Measurements from ENCODE around the gene STXBP1. TPM values are rescaled to one million over a fixed set of nuclear protein-coding genes. Genes with fewer than 3 reads are reported as not detected.

STXBP1 gene
- total and polyA plus RNA-seq, 2 of the 8 experiments (the other 6 are each of a cell fraction or from before 2014, with no cell fraction given): 11.5 to 60.9 TPM

DNA sequence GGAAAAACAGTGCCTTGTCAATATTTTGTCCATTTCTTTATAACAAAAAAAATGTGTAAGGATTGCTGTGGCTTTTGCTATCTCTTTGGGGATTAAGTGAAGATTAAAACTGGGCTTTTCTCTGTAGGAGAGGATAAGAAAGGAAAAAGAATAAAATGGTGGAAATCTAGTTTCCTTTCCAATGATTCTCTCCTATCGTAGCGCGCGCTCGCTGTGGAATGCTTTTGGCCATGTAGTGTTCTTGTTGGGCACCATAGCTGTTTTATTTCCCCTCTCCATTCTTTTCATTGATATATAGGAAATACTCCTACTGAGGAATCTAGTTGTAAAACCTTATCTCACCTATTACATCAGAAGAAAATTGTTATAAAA lies 1.5 kb downstream of the STXBP1 start:
- Histone ChIP-seq H2BK12ac (ENCODE audit: low read depth, low read length) (no peak overlapping the region), H3K27me3 (replicated peaks in 1 of 4; ENCODE audit: control insufficient read depth in 3 of 4, extremely low read depth in 1 of 4, insufficient read depth in 3 of 4, low read length in 3 of 4) (peaks cover 0 to 12% (median 6%) of the 10 kb centered on the region in 4 experiments; a peak in 4 of 7 replicates), H2AK5ac (ENCODE audit: low read depth, low read length) (no peak overlapping the region), H3K23ac (ENCODE audit: insufficient read length) (no peak overlapping the region), H3K23me2 (ENCODE audit: low read depth, low read length) (peaks cover 13% of the 10 kb centered on the region), H3K56ac (replicated peaks; ENCODE audit: insufficient read length, low read depth, low read length) (no peak overlapping the region), H4K5ac (ENCODE audit: insufficient read length, low read depth, low read length) (no peak overlapping the region), H3K4me2 (ENCODE audit: insufficient read depth in 1 of 2, low read depth in 2 of 2, low read length in 2 of 2) (peak overlapping the region; percentile 73 to 95), H4K91ac (replicated peaks; ENCODE audit: insufficient read length, low read length) (no peak overlapping the region), H3K9ac (replicated peaks in 1 of 4; ENCODE audit: extremely low read depth in 1 of 4, low read depth in 3 of 4, low read length in 3 of 4) (no peak overlapping the region), H3K4me1 (replicated peaks in 1 of 4; ENCODE audit: control insufficient read depth in 3 of 4, insufficient read depth in 4 of 4, low read length in 3 of 4) (peaks cover 0 to 7% (median 2%) of the 10 kb centered on the region in 4 experiments; a peak in 4 of 7 replicates), H4K8ac (ENCODE audit: extremely low read depth, insufficient read depth, low read length) (no peak overlapping the region), H3K79me2 (ENCODE audit: control insufficient read depth in 1 of 2, insufficient read depth in 2 of 2, low read length in 2 of 2) (peaks cover 0 to 19% of the 10 kb centered on the region in 2 experiments; a peak in 2 of 4 replicates), H2BK120ac (replicated peaks; ENCODE audit: low read depth, low read length) (no peak overlapping the region), H2AFZ (ENCODE audit: low read length) (no peak overlapping the region), H3K9me3 (ENCODE audit: insufficient read depth in 2 of 2, low read depth in 1 of 2, low read length in 1 of 2) (no peaks in the 10 kb centered on the region), H2BK20ac (ENCODE audit: low read length) (no peak overlapping the region), H3K14ac (ENCODE audit: insufficient read length) (no peak overlapping the region), H3K4me3 (ENCODE audit: extremely low read depth in 1 of 4, insufficient read depth in 2 of 4, low read depth in 3 of 4, low read length in 4 of 4) (peak overlapping the region; percentile 70 to 94 (median 80)), H3K79me1 (ENCODE audit: low read depth, low read length) (no peaks in the 10 kb centered on the region), H3K18ac (ENCODE audit: extremely low read depth, low read length) (no peak overlapping the region), H2BK5ac (ENCODE audit: low read depth, low read length) (no peak overlapping the region), H3K4ac (replicated peaks; ENCODE audit: insufficient read length, low read depth, low read length) (no peak overlapping the region), H2BK15ac (ENCODE audit: low read length) (no peak overlapping the region), H4K20me1 (replicated peaks in 1 of 2; ENCODE audit: control insufficient read depth in 1 of 2, insufficient read depth in 2 of 2, low read length in 2 of 2) (no peaks in the 10 kb centered on the region), H3K27ac (ENCODE audit: low read depth, low read length) (no peak overlapping the region), H3K36me3 (ENCODE audit: control insufficient read depth in 2 of 4, insufficient read depth in 4 of 4, low read length in 3 of 4) (no peaks in the 10 kb centered on the region)
- FAIRE-seq (no peak), DNase-seq (ENCODE audit: low read depth in 1 of 2, low spot score in 2 of 2) (no peak)
- ChIA-PET CTCF (ENCODE audit: partially characterized antibody) (interaction anchor here (0.7 to 8.2 kb wide), 2 partner anchors 23 to 94 kb away, joined by 3 to 61 read pairs; no protein-coding TSS in a partner anchor), POLR2A (ENCODE audit: partially characterized antibody) (interaction anchor here (0.6 to 1.7 kb wide), 9 partner anchors 8 to 169 kb away, joined by 3 to 9 read pairs (median 4); partner anchors contain the start of genes LRSAM1 and RPL12)
- 19% methylated on average over 5 of the region's 5 CpGs; no CpG with 5 or more reads in 1 of the 2 experiments for WGBS, 2 experiments (ENCODE audit: extremely low coverage in 1 of 2, insufficient coverage in 1 of 2, insufficient read length in 1 of 2, insufficient replicate concordance in 2 of 2, low coverage in 1 of 2, low lambda C conversion rate in 2 of 2, missing lambda C conversion rate in 1 of 2)
